Measurements from ENCODE around the gene TBX1.

Gene TBX1

DNA sequence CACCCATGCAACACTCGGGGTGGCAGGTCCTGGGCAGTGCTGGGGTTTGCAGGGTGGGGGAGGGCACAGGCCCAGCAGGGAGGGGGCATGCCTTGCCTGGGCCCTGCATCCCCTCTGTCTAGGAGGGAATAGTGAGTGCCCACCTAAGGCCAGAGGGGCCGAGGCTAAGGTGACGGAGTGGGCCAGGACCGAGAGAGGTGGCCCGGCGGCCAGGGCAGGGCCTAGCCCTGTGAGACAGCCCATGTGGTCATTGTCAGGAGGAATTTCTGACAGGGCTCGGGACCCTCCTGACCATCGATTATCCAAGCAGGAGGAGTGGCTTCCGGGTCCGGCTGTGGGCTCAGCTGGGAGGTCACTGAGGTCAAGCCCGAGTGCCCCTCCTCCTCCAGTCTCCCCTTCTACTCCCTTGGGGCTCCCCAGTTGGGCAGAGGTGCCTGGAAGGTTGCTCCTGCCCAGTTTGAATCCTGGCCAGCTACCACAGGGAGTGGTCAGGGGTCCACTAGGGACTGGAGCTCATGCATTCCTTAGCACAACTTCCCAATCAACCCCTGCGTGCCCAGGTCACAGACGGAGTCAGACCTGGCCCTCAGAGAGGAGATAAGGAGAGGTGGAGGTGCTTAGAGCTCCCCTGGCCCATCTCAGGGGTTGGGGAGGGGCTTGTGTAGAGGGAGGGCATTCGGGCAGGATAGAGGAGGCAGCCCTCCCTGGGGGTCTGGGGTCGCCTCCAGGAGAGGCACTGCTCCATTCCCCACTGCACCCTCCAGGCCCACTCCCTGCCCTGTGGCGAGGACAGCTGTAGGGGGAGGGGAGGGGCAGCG, 22.5 kb upstream of the TBX1 start:
- in situ Hi-C loops (cut with MboI; ENCODE audit: low sequenced_read_pairs) = no loop called here

DNA sequence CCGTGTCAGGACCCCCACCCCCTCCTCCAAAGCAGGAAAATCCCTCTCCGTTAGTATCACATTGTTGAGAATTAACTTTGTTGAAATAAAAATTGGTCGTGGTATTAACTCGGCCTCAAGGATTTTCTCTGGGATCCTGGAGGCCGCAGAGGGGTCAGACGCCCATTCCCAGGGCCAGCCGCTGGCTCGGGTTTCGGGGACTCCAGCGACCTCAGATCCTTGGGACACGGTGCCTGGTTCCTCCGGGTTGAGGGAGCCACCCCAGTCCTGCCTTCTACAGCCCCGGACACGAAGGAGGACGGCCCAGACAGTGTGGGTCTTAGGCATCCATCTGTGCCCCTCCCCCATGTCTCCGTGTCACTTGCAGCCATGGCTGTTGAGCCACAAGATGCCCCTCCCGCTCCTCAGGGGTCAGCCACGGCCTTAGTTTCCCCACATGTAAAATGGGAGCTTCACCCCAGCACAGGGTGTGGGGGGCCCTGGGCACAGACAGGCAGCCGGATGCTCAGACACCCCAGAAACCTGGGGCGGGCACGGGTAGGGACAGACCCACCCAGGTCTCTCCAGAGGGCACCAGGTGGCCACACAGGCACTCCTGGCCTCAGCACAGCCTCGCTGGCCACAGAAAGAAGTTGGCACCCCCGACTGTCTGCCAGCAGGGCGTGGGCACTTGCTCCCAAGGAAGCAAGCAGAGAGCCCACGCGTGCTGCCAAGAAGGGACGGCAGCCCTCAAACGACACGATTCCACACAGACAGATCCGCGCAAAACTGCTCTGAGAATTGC, 21.7 kb upstream of the TBX1 start:
- in situ Hi-C loops (cut with MboI; ENCODE audit: low sequenced_read_pairs) = no loop called here

DNA sequence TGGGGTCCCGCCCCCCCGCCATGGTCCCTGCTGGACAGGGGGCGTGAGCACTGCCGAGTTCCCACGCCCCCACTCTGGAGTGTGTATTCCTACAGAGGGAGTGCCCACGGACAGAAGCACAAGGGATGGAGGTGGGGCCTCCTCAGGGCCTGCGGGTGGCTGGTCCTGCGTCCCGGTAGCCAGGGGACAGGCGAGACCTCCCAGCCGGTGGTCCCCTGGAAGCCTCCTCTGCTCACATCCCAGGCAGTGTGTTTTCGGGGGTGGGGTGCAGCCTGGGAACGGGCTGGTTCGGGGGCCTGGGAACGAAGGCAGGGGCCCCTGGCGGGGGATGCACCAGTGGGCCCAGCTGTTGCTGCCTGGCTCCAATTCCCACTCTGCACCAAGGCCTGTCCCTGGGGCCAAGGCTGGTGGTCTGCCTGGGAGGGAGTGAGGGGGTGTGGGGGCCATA, 21.1 kb upstream of the TBX1 start:
- in situ Hi-C loops (cut with MboI; ENCODE audit: low sequenced_read_pairs) = no loop called here

DNA sequence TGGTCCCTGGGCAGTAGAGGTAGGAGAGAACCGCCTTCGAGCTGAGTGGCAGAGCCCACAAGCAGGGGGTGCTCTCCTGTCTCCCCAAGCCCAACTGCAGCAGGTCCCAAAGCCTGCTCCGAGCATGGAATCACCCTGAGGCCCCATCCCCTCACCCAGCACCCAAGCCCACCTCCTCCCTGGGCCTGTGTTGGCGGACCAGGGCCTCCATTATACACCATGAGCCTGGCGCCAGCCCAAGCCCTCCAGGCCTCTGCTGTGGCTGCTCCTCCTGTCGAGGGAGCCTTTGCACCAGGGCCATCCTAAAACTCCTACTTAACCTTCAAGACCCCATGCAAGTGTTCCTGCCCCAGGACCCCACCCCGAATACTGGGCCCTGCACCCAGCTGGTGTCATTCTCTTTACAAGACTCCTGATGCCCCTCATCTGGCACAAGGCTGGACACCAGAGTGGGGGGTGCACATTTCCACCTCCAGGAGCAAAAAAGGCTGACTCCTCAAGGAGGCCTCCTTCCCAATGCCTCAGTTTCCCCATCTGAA, 20.6 kb upstream of the TBX1 start:
- in situ Hi-C loops (cut with MboI; ENCODE audit: low sequenced_read_pairs) = no loop called here

DNA sequence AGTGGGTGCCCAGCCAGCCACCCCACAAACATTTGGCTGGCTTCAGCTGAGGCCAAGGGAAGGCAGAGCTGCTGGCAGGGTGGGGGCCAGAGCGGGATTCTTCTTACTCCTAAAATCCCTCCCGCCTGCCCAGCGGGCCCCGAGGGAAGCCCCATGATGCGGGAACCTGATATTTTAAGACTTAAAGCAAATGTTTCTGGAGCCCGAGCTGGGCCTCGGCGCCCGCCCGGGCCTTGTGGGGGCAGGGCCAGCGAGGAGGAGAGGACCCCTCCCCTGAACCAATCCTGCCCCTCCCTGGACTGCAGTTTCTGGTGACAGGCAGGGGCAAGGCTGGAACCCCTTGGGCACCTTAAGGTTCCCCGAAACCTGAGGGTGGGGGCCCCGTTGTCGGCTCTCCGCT, 20.0 kb upstream of the TBX1 start:
- in situ Hi-C loops (cut with MboI; ENCODE audit: low sequenced_read_pairs) = no loop called here

DNA sequence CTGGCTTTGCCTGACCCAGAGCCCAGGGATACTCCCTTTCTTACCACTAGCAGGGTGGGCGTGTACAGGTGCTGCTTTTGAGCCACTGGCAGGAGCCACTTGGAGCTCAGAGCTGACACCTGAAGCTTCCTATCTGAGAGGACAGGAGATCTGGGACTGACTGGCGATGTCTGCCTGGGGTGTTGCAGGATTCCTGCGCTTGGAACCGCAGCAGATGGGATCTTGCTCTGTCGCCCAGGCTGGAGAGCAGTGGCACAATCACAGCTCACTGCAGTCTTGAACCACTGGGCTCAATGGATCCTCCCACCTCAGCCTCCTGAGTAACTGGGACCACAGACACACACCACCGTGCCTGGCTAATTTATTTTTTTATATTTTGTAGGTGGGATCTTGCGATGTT, 19.5 kb upstream of the TBX1 start:
- in situ Hi-C loops (cut with MboI; ENCODE audit: low sequenced_read_pairs) = no loop called here

DNA sequence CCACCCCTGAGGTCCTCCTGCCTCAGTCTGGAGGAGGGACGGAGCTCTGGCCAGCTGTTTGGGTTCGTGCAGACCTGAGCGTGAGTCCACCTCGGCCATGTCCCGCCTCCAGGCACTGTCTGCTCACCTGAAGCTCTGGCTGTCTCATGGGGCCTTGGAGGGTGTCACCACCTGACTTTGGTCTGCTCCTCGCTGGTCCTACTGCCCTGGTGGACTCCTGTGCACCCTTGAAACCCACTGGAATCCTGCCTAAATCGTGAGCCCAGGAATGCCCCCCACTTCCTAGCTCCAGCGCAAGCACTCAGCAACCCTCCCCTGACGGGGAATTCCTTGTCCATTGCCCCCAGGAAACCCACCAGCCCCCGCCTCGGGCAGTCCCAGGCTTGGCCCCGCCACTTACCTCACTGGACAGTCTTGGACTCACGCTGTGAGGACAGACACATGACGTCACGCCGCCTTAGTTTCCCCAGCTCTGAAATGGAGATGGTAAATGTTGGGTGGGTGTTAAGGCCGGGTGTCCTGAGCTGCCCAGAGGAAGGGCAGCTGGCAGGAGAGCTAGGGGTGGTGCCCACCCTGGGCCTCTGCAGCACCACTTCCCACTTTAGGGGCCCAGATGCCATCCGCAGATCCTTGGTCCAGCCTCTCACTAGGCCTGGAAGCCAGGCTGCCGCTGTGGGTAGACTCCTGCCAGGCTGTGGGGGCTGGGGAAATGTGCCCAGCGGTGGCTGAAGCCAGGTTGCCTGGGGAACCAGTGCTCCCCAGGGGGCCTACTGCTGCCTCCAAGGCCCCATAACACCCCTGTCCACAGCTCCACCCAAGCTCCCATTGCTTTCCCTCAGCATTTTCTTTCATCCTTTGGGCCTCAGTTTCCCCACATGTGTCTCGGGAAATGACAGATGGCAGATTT, 18.2 kb upstream of the TBX1 start:
- in situ Hi-C loops (cut with MboI; ENCODE audit: low sequenced_read_pairs) = no loop called here

DNA sequence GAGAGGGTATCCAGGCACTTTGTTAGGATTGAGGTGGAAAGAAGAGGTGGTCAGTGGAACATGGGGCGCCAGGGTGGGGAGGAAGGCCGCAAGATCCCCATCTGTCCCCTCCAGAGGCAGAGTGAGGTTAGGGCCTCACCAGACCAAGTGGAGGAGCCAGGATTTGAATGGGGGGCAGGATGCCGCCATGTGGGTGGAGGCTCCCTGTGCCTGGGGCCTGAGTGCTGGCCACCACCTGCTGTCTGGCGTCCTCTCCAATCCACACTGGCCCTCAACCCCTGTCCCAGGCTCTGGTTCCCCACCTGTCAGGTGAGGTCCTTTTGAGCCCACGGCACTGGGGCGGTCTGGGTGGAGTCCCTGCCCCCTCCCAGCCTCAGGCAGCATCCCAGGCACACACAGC, 17.5 kb upstream of the TBX1 start:
- in situ Hi-C loops (cut with MboI; ENCODE audit: low sequenced_read_pairs) = no loop called here

DNA sequence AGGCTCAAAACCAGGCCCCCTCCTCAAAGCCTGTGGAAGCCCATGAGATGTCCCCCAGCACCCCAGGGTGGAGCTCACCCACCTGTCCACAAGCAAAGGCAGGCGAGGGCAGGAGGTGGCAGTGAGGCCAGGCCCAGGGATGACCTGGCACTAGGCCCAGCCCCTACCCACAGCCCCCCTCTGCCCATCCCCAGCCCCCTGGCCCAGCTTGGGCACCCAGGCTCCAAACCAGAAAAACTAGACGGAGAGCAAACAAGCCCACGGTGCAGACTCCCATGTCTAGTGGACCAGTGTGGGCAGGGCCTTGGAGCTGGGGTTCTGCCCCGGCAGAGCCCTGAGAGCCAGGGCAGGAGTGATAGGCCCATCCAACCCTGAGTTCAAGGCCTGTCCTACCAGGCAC, 16.9 kb upstream of the TBX1 start:
- in situ Hi-C loops (cut with MboI; ENCODE audit: low sequenced_read_pairs) = no loop called here

DNA sequence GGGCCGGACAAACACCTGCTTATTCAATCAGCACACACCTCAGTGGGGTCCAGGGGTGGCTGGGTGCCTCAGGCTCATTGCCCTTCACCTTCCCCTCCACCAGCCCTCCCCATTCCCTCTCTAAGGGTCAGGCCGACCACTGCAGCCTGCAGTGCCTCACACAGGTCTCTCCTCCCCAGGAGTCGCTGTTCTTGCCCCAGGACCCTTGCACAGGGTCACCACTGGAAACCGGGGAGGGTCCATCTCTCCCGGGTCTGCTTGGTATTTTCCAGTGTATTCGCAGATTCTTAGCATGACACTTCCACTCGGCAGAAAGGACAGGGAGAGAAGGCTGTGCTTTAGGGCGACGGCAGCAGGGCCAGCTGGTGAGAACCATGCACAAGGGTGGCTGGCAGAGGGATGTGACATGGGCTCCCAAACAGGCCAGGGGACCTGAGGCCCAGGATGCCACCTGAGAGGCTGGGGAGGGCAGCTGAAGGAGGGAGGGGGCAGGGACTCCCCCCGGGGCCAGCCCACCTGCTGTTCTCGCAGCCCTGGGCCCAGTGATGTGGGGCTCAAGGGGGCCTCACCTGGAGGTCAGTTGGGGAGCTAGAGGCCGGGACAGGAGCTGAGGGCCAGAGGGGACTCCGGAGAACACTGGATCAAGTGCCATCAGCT, 16.1 kb upstream of the TBX1 start:
- in situ Hi-C loops (cut with MboI; ENCODE audit: low sequenced_read_pairs) = no loop called here

DNA sequence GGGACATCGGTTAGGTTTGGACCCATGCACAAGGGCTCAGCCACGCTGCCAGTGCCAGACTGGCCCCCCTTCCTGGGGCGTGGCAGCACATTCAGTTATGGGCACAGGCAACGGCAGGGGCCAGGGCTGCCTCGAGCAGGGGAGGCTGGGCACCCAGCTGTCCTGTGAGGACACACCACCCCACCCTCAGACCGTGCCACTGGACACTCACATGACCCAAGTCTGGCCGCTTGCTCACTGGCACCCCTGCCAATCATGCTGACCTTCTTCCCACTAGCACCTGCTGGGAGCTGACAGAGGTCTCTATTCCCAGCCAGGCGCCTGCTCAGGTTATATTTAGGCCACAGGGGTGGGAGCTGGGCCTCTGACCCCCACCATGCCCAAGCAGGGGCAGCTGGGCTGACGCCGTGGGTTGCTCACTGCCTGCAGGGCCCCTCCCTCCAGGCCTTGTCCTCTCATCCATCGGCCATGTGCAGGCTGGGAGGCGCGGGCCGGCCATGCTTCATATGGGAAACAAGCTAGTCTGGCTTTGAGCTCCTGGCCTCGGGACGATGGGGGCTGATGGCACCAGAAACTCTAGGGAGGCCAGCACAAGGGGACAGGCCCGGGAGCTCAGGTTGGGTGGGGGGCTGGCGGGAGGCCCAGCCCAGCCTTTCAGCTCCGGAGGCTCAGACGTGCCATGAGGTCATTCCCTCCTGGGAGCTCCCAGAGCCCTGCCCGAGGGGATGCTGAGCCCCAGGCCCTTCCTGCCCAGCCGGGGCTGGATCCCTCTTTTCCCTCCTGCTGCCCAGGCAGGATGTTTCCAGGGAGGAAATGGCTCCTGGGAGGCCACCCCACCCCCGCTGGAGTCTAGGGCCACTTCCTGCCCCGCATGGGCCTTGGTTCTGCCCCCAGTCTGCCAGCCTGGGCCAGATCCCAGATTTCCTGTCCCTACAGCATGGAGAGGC, 15.2 kb upstream of the TBX1 start:
- in situ Hi-C loops (cut with MboI; ENCODE audit: low sequenced_read_pairs) = no loop called here

DNA sequence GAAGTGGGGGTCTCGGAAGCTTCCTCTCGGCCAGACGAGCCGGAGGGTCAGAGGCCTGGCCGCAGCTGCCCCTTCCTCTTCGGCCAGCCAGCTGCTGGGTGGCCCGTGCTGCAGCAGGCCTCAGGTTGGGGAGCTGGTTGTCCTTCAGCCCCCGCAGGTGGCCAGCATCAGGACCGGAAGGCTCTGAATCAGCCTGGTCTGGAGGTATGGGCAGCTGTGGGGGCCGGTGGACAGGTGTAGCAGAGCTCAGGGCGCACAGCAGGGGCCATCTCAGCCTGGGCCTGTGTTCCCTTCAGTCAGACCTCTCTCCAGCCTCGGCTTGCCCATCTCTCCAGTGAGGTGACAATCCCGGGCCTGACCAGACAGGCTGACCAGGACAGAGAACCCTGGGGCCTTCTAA, 13.9 kb upstream of the TBX1 start:
- in situ Hi-C loops (cut with MboI; ENCODE audit: low sequenced_read_pairs) = no loop called here

DNA sequence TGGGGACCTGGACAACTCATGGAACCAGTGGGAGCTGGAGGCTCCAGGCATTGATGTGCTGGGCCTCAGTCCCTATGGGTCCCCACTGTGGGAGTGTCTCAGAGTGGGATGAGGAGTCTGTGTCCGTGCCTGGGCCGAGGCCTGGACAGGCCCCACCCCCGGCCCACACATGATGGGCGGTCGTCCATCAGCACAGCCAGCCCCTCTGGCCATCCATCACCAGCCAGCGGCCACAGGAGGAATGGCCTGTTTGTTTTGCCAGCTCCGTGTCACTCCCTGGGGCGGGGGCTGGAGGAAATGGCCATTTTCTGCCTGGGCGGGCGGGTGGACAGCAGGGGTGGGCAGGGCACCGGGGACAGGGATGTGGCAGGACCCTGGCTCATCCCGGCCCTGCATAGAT, 13.0 kb upstream of the TBX1 start:
- in situ Hi-C loops (cut with MboI; ENCODE audit: low sequenced_read_pairs) = no loop called here

DNA sequence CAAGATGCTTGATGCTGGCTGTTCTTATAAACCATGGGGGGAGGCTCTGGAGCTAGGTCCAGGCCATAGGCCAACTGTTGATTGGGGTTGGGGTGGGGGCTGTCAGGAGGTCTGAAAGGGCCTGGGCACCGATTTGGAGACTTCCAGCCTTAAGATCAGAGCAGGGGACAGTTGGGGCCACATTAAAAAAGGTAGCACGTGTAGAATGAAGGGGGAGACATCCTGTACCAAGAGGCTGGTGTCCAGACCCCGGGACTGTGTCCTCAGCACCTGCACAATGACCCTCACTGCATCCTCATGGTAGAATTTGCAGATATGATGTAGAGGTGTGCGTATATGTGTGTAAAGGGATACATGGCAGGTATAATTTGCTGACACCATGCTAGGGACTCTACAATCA, 12.4 kb upstream of the TBX1 start:
- in situ Hi-C loops (cut with MboI; ENCODE audit: low sequenced_read_pairs) = no loop called here

DNA sequence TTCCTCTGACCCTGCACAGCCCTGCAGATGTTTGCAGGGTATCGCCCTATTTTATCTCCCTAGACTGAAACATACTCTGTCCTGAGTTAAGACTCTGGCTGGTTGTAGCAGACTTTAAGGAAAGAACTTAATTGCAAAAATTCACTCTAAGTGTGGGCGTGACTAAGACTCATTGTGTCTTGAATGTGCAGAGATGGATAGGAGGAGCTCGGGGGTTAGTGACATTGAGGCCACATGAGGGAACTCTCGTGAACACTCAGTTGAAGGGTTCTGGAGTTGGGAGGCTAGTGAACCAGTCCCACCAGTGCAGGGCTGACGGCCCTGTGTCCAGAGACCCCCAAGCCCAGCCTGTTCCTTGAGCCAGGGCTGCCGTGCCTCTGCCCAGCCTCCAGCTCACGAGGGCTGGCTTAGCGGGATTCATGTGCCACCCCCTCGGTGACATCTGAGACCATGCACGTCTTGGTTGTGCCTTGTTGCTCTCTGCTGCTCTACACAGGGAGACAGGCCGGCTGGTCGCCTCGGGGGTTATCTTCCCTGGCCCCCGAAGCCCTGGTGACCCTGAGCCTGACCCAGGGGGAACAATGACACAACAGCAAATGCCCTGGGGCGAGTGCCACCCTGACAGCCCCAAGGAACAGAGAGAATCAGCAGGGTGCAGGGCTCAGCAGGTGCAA, 11.4 kb upstream of the TBX1 start:
- in situ Hi-C loops (cut with MboI; ENCODE audit: low sequenced_read_pairs) = no loop called here

DNA sequence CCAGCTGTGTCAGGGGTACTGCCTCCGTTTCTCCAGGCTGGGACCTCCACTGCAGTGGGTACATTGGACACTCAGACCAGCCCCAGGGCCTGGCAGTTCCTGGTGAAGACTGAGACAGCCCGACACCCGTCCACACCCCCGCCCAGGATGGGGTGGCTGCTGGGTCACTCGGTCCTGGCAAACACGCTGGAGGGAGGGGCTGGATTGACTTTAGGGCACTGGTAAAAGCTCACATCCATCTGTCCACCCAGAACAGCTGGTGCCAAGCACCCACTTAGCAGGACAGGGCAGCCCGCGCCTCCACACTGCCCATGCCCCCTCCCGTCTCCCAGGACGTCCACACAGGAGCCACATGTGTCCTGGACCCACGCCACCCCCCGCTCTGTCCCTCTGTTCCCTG, 10.7 kb upstream of the TBX1 start:
- in situ Hi-C loops (cut with MboI; ENCODE audit: low sequenced_read_pairs) = no loop called here

DNA sequence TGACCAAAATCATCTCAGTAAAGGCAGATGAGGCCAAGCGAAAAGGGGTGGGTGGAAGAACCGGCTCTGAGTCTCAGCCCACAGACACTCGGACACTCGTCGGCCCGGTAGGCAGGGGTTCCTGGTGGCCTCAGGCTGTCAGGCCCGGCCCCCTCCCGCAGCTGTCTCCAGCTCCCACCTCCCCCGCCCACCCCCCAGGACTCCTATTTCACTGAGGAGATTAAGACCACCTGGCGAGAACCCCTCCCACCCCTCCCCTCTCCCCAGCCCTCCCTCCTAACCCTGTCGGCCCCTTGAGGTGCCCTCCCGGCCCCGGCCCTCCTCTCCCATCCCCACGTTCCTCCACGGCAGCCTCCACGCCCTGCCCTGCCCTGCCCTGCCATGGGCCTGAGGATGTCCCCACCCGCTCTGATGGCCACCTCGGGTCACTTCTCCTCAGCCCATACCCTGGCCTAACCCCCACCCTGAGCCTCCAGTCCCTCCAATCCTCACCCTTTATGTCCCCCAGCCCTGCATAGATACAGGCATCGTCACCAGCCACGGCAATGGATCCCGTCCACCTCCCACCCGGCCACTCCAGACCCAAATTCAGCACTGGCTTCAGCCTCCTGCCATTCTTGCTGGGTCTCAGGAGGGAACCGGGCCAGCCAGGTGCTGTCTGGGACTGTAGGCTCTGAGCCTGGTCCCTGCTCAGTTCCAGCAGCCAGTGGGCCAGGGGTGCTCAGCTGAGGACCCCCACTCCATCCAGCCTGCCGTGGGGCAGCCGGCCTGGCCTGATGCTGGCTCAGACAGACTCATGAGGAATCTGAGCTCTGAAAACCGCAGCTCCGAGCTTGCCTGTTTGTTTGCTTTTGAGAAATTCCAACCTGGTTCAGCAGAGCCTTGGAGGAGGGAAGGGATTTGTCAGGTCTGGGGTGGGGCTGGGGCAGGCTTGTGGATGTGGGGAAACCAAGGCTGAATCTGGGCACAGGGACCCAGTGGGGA, 9.8 kb upstream of the TBX1 start:
- in situ Hi-C loops (cut with MboI; ENCODE audit: low sequenced_read_pairs) = no loop called here
